Measurements from ENCODE around the gene CFAP57.

GRCh38 chr1:43217747-43218146 is 45.6 kb downstream of the CFAP57 start:
- TF ChIP-seq POLR2A (IDR thresholded peaks at IDR 0.05; ENCODE audit: low read length) (no peak), GATA1 (IDR thresholded peaks at IDR 0.05; ENCODE audit: low read depth, low read length) (no peak)
